Measurements from ENCODE around the gene DCPS.
A peak's percentile ranks its signal among the peaks of the same experiment; 100 is the strongest.
"Not testable (repeated sequence)": the region's sequence is repeated elsewhere in the genome, so short reads cannot be mapped to it uniquely, and the experiment has no call there.

Gene DCPS

DNA sequence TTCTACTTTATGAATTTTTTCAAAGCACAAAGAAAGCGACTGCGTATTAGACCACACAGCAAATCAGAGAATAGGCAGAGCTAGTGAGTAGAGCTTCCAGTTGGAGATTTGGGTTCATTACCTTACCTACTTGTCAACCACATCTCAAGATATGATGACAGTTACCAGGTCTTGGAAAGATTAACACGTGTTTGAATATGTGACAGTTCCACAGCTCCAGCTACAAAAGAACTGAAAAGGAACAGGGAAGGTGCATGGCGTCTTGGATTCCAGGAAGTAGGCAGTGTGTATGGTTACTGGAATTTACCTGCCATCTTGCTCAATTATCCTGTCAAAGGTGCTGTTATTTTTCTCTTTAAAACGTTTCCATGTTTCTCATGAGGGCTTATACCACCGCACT lies 15.6 kb upstream of the DCPS start:
- DNase-seq (ENCODE audit: low spot score): no peak

DNA sequence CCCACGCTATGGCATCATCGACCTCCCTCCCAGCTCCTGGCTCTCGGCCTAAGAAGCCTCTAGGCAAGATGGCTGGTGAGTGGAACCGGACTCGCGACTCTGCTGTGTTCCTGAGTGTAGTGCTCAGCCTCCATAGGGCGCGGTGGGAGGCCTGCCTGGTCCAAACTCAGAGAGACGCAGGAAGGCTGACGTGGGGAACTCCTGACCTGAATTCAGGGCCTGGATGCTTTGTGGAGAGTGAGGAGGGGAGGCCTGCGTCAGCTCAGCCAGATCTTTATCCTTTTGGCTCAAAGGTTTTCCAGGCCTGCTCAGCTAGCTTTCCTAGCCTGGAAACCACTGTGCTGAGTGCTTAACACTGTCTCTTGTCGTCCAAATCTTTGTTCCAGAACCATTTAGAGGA lies 13.0 kb upstream of the DCPS start:
- no peak for DNase-seq (ENCODE audit: low spot score)

DNA sequence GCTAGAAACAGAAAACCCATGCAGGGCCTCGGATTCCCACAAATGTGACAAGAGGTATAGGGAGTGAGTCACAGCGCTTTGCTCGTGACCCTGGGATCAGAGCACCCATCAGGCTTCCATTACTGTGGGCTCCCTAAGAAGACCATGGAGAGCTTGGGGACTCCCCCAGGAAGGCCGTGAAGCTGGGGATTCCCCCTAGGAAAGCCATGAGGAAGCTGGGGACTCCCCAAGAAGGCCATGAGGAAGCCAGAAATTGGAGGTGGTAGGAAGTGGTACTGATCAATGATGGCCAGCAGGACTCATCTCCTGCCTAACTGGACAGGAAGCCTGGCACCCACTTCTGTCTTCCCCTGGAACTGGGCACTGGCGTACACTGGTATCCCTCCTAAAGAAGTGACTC lies 10.1 kb upstream of the DCPS start:
- DNase-seq (ENCODE audit: low spot score): no peak

DNA sequence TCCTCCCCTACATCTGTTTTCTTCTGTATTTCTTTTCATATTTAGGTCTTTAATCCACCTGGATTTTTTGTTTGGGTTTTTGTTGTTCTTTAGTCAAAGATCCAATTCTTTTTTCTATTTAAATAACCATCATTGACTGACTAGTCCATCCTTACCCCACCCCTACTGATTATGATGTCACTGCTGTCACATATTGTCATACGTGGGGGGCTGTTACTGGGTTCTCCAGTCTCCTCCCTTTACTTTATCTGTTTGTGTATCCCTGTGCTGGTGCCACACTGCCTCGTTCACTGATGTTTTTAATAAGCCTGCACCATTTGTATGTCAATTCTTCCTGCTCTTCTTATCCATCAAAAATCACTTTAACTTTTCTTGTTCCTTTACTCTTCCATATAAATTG lies 6.9 kb upstream of the DCPS start:
- no peak for DNase-seq (ENCODE audit: low spot score)

DNA sequence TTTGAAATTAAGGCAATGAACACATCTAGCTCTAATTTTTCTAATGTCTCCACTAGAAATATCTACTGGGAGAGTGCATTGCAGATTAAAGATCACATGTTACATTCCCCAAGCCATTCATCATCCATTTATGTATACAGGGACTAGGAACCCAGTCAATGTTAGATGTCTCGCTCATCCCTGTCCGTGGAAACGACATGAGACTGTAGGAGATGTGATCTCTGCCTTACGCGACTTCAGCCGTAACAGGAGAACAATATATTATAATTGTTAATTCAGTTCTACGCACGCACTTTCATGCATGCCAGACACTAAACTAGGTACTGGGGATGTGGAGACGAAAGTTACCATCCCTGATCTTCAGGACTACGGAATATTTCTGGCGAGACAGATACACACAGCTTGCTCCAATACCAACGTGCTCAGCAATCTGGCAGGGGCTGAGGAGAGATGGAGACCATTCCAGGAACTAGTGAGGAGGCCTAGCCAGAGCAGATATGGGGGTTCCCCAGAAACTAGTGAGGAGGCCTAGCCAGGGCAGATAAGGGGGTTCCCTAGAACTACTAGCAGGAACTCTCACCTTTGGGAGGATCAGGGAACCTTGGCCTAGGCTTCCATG lies 706 bp downstream of the DCPS start:
- peak; percentile 16 for DNase-seq (ENCODE audit: low spot score)

DNA sequence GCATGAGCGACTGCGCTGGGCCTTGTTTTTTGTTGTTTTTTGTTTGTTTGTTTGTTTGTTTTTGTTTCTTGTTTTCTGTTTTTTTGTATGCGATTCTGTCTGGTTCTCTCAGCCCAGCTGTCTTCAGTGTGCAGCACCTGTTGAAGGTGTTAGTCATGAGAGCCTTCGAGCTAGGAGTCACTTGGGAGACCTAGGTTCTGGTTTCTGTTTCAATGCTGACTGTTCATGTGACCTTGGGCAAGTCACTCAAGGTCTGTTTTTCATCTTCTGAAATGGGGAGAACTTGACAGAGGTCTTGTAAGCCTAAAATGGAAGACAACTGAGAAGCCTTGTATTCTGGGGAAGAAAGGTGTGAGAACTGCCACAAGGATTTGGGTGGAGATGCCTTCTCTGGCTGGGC lies 1.8 kb downstream of the DCPS start:
- DNase-seq (ENCODE audit: low spot score): no peak

DNA sequence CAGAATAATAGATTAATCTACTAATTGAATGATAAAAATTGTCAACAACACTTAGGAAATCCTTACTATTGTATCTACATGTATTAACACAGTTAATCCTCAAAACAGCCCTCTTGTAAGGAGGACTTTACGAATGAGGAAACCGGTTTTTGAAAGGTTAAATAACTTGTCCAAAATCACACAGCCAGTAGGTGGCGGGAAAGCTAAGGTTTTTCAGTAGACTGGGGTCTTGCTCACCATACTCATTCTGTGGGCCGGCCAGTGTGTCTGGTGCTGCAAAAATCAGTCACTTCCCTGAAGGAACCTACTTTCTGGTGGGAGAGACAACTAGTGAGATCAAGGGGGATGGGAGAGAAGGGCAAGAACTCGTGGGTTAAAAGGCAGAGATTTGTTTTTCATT lies 3.8 kb downstream of the DCPS start:
- peak; percentile 21 for DNase-seq (ENCODE audit: low spot score)

DNA sequence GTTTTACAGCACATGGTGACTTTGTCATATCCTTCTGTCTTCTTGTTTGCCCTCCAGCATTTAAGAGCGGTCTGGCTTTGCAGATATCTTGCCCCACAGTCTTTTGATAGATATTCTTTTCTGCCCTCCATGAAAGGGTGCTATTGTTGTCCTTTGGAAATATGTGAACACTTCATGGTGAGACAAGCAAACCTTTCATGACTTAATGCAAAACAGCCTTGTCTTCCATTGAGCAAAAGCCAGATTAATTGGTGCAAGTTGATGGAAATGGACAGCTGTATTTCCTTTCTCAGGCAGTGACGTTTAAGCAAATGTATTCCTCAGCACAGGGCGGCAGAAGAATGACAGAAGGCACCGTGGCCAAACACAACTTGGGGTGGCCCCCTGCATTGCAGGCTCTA lies 4.4 kb downstream of the DCPS start:
- DNase-seq (ENCODE audit: low spot score): no peak

DNA sequence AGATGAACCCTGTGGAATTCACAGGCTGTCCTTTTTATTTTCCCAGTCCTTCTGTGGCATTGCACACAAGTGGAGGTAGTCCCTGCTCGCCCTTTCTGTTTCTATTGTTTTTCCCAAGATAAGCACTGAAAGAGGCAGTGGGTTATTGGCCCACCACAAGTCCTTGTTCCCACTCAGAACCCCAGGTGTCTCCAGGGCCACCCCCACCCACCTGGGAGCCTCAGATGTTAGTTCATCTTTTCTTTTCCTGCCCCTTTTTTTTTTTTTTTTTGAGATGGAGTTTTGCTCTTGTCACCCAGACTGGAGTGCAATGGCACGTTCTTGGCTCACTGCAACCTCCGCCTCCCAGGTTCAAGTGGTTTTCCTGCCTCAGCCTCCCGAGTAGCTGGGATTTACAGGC lies 4.9 kb downstream of the DCPS start:
- not testable (repeated sequence) for DNase-seq (ENCODE audit: low spot score)

DNA sequence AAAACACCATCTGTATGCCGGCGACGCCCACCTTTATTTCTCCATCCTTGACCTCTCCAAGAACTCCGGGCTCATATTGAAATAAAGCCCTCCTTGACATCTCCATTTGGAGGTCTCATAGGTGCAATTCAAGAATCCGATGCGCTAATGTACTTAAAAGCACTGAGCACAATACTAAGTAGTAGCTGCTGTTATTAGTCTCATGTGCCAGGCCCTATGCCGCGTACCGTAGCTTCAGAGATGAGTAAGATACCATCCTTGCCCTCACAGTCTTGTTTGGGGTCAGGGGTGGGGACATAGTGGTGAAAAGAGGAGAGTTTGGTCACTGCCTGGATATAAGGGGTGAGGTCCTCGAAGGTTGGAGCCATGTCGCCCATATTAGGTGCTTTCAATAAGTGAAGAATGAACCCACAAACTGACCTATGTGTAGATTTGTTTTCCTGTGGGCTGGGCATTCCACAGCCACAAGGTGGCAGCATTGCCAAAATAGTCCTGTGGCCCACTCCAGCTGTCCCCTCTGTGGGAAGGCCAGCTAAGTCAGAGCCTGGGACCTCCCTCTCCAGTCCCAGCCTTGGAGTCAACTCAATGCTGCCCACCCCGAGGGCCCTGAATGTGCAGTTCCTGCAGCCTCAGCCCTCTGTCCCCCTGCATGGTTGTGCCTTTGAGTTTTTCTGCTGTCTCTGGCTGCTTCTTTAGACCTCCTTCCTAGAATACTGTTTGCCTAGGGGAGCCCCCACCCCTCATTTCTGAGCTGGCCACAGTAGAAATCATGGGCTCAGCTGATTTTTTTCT lies 6.5 kb downstream of the DCPS start:
- peak; percentile 80 for DNase-seq (ENCODE audit: low spot score)

DNA sequence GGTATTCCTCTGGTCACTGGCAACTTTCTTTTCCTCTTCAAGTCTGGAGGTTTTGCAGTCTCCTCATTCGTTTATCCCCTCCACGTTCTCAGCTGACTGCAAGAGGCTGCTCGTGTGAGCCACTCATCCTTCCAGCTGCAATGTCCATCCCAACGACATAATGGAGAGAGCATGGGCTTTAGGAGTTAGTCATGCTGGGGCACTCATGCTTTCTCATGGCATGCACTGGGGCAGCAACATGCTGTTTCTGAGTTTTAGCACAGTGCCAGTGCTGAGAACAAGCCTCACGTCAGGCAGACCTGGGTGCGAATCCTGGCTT lies 7.1 kb downstream of the DCPS start:
- DNase-seq (ENCODE audit: low spot score): no peak

DNA sequence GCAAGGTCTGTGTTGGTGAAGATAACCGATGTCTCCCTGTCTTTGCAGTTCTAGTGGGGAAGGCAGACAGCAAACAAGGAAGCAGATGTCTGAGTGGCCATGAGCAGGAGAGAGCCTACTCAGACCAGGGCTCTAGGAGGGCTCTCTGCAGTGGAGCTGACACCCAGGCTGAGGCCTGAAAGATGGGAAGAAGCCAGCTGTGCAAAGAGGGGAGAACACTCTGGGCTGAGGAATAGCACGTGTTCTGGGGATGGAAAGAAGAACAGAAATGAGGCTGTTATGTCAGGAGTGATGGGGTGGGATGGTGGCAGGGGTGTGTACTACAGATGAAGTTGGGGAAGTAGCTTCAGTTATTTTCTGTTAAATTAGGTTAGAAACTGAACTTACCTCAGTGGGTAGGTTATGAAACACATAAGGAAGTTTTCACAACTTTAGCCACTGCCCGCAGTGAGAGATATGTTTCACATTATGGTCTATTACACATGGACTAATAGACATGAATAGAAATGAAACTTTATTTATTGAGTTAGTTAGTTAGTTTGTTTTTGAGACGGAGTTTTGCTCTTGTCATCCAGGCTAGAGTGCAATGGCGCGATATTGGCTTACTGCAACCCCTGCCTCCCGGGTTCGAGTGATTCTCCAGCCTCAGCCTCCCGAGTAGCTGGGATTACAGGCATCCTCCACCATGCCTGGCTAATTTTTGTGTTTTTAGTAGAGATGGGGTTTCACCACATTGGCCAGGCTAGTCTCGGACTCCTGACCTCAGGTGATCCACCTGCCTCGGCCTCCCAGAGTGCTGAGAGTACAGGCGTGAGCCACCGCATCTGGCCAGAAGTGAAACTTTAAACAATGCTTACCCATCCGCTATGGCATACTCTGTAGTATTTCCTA lies 7.8 kb downstream of the DCPS start:
- DNase-seq (ENCODE audit: low spot score): no peak

DNA sequence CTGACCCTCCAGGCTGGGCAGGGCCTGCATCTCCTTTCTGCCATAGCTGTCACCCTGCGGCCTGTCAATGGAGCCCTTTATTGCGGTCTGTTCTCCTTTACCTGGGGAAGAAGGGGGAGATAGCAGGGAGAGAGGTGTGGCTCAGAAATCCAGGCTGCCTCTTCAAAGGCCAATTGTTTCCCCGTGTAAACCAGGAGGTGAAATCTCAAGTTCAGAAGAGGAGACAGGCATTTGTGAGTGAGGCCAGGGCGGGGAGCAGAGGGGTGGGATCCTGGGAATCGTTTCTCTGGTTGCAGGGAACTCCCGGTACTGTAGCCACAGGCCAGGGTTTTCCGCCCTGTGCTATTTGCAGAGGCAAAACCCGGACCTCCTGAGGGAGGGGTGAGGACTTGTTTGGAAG lies 9.1 kb downstream of the DCPS start:
- no peak for DNase-seq (ENCODE audit: low spot score)

DNA sequence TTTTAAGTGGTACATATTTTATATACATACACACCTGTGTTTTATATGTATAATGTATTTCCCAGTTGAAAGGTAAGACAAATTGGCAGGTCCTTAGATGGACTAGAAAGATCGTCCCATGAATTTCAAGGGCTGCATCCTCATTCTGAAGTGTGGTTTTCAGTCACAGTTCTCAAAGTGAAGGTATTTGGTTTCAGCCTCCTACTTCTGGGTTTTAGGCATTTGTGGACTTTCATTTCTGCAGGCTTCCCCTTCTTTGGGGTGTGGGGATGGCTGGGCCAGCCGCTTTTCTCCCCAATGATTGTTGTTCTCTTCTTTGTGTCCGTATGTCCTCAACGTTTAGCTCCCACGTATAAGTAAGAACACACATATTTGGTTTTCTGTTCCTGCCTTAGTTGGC lies 10.0 kb downstream of the DCPS start:
- DNase-seq (ENCODE audit: low spot score): no peak

DNA sequence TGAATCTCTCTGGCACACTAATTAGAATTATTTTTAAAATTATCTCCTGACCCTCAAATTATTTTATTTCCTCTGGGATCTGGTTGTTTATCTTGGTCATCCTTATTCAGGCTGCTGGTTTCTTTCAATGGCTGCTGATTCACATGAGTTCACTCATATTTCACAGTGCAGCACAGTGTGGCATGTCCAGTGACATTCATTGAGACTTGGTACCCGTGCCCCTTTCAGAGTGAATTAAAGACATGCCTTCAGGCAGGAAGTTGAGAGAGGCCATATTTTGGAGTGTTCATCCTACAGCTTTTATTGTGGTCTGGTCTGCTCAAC lies 13.5 kb downstream of the DCPS start:
- no peak for DNase-seq (ENCODE audit: low spot score)

DNA sequence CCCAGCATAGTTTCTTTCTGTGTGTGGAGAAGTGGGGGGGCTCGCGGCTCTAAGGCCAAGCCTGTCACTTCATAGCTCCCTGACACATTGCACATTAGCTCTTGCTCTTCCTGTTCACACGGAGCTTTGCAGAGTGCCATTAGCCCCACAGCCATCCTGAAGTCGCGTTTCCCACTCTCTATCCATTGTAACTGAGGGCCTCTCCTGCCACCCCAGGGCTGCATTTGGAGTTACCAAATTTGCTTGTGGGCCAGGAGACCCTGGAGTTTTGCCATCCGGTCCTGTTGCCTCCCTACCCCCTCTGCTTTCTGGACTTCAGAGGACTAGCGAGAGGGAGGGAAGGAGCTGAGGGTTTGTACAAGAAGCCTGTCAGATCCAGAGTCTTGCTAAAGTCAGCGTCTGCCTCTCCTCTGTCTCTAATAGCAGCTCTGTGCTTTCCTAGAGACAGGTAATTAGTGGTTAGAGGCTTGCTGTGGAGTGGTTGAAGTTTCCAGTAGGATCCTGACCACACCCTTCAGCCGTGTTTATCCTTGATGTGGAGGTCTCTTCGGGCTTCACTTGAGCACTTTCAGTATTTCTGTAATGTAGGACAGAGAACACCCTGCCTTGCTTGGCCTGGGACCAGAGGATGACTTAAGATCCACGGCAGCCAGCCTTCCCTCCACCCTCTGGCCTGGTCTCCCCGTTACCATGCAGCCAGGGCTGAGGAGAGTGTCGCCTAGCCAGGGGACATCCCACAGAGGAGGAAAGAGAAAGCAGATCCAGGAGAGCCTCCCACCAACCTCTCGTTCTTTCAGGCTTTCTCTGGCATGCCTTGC lies 14.1 kb downstream of the DCPS start:
- DNase-seq (ENCODE audit: low spot score): no peak

DNA sequence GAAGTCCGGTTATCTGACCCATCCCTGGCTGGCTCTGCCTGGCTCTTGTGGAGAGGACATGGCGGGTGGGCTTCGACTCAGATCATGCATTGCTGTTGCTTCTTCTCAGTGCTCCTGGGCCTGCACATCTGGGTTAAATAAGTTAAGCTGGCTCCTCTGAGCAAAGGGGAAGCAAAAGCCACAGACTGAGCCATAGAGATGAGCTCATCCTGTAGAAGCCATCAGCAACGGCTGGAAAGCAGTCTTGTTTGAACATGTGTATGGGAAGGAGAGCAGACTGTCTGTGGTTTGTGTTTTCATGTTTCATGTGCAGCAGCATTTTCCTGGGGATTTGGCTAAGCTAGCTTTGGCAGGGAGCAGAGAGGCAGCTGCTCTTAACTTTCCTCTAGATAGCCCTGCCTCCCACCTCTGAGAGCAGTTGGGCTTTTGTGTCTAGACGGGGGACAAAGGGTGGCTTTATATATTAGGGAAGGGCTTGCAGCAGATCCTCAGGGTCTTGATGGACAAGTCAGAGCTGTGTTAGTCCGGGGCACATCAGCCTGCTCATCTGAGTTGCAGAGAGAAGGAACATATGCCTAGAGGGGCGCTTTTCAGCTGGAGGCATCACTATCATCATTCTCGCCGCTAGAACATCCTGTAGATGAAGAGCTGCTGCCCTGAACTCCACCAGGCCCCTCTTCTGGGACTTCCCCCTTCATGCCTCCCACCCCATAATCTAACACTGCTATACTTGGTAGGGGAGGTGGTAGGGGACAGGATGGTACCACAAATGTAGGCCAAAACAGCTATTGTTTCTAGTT lies 14.9 kb downstream of the DCPS start:
- DNase-seq (ENCODE audit: low spot score): no peak

DNA sequence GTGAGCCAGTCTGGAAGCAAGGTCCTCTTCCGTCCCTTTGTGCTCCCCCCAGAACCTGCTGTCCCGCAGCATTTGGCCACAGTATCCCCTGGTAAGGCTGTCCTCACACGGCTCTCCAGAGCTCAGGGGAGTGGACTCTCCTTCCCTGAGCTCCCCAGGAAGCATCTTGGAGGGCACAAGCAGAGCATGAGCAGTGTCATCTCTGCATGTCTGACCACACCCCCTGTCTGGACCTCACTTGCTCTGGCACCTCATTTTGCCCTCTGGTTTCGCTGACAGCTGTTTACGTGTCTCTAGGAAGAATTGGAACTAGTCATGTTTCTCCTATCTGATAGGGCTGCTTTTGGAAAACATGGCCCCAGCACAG lies 15.5 kb downstream of the DCPS start:
- DNase-seq (ENCODE audit: low spot score): no peak

DNA sequence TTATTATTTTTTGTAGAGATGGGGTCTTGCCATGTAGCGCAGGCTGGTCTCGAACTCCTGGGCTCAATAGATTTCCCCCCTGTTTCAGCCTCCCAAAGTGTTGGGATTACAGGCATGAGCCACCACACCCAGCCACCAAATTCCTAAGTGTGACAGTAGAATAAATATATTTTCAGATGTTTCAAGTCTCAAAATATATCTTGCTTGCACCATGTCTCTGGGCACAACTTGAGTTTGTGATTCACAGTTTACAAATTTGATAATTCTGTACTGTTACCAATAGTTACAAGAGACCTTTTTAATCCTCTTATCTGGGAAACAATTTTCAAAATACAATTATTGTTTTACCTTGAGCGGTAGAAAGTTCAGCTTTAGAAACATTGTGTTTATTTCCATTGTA lies 19.1 kb downstream of the DCPS start:
- DNase-seq (ENCODE audit: low spot score): no peak

DNA sequence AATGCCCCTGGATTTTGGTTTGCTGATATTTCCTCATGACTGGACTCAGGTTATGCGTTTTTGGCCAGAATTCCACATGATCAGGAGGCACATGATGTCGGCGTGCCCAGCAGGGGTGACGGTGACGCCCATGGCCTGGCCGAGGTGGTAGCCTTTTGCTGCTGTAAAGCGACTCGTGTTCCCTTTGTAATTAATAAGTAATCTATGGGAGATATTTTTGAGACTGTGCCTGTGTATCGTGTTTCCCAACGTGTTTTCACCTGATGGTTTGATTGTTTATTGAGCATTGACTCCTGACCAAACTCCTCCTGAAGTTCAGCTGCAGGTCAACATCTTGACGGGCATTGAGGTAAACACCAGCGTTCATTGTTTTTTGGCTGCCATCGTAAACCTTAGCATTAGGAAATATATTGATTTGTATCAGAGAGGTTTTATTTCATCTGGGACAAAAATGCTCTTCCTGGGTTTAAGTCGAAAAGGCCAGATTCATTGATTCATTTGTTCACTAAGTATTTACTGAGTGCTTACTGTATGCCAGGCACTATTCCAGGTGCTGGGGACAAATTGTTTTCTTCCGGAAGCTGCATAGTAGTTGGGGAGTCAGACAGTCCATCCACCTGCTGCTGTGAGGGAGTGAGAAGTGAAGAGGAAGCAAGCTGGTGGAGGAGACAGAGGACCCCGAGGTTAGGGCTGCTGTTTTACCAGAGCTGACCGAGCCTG lies 23.6 kb downstream of the DCPS start:
- no peak for DNase-seq (ENCODE audit: low spot score)

DNA sequence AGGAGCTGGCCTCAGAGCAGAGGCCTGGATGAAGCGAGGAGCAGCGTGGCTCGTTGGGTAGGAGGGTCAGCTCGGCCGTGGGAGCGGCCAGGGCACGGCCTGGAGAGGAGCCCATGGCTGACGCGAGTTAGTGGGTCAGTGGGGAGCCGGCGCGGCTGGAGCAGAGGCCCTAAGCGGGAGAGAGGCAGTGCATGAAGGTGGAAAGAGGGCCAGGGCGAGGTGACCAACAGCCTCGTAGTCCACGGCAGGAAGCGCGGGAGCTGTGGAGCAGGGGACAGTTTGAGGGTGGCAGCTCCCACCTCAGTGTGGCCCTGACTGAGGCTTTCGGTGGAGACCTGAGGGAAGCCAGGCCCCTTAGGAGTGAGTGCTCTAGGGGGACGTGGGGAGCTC lies 24.1 kb downstream of the DCPS start:
- DNase-seq (ENCODE audit: low spot score): no peak
